HEK293 (cell line): ENCODE results near the gene GJA3.
A peak's percentile ranks its signal among the peaks of the same experiment; 100 is the strongest.

ENCODE experiments used
- BCL11B ChIP-seq: fragments of 450-650 bp; formaldehyde crosslinking; IDR thresholded peaks from 2 replicates; pipeline ENCODE4 v1.5.1; 2016; ENCODE audit warnings: low read depth, missing biosample characterization, missing genetic modification characterization
- KLF10 ChIP-seq: fragments of 450-650 bp; IDR thresholded peaks from 2 replicates; pipeline ENCODE4 v1.5.1; 2018; ENCODE audit warnings: missing biosample characterization, mild to moderate bottlenecking, missing genetic modification characterization
- KLF8 ChIP-seq: fragments of 450-650 bp; formaldehyde crosslinking; IDR thresholded peaks from 2 replicates; pipeline ENCODE4 v1.5.1; 2016; ENCODE audit warnings: missing biosample characterization, missing genetic modification characterization
- KLF9 ChIP-seq: fragments of 450-650 bp; formaldehyde crosslinking; IDR thresholded peaks from 2 replicates; pipeline ENCODE4 v1.5.1; 2016; ENCODE audit warnings: missing biosample characterization, missing genetic modification characterization, low read depth
- OVOL3 ChIP-seq: fragments of 450-650 bp; formaldehyde crosslinking; IDR thresholded peaks from 2 replicates; pipeline ENCODE4 v1.5.1; 2016; ENCODE audit warnings: missing biosample characterization, missing genetic modification characterization
- SP3 ChIP-seq: fragments of 450-650 bp; formaldehyde crosslinking; IDR thresholded peaks from 2 replicates; pipeline ENCODE4 v1.5.1; 2016; ENCODE audit warnings: missing biosample characterization, missing genetic modification characterization
- ZBTB1 ChIP-seq: fragments of 450-650 bp; formaldehyde crosslinking; IDR thresholded peaks from 2 replicates; pipeline ENCODE4 v1.5.1; 2016; ENCODE audit warnings: missing biosample characterization, missing genetic modification characterization
- ZNF24 ChIP-seq: fragments of 450-650 bp; formaldehyde crosslinking; IDR thresholded peaks from 2 replicates; pipeline ENCODE4 v1.5.1; 2016; ENCODE audit warnings: missing biosample characterization, missing genetic modification characterization
- ZNF335 ChIP-seq: fragments of 450-650 bp; formaldehyde crosslinking; conservative IDR thresholded peaks from 2 replicates; pipeline ENCODE4 v1.5.1; 2016; ENCODE audit warnings: missing biosample characterization, missing genetic modification characterization
- ZNF341 ChIP-seq: fragments of 450-650 bp; formaldehyde crosslinking; IDR thresholded peaks from 2 replicates; pipeline ENCODE4; 2016; ENCODE audit warnings: low read depth, missing biosample characterization, missing genetic modification characterization
- ZNF37A ChIP-seq: fragments of 450-650 bp; IDR thresholded peaks from 2 replicates; pipeline ENCODE4 v1.5.1; 2018; ENCODE audit warnings: missing biosample characterization, missing genetic modification characterization
- ZNF391 ChIP-seq: fragments of 450-650 bp; formaldehyde crosslinking; IDR thresholded peaks from 2 replicates; pipeline ENCODE4 v1.5.1; 2016; ENCODE audit warnings: low read depth, missing biosample characterization, missing genetic modification characterization, borderline replicate concordance
- ZNF394 ChIP-seq: fragments of 450-650 bp; formaldehyde crosslinking; IDR thresholded peaks from 2 replicates; pipeline ENCODE4 v1.5.1; 2016; ENCODE audit warnings: missing biosample characterization, missing genetic modification characterization, mild to moderate bottlenecking, moderate library complexity, borderline replicate concordance
- ZNF433 ChIP-seq: fragments of 450-650 bp; formaldehyde crosslinking; IDR thresholded peaks from 2 replicates; pipeline ENCODE4 v1.5.1; 2016; ENCODE audit warnings: missing biosample characterization, missing genetic modification characterization, low read depth
- ZNF501 ChIP-seq: fragments of 450-650 bp; formaldehyde crosslinking; IDR thresholded peaks from 2 replicates; pipeline ENCODE4 v1.5.1; 2016; ENCODE audit warnings: missing biosample characterization, missing genetic modification characterization
- ZXDB ChIP-seq: fragments of 450-650 bp; formaldehyde crosslinking; IDR thresholded peaks from 2 replicates; pipeline ENCODE4 v1.5.1; 2016; ENCODE audit warnings: missing biosample characterization, missing genetic modification characterization
- TF ChIP-seq, protein P1 (sequence below): fragments of 450-650 bp; formaldehyde crosslinking; IDR thresholded peaks from 2 replicates; pipeline ENCODE4 v1.5.1; 2016; ENCODE audit warnings: missing biosample characterization, missing genetic modification characterization
- TF ChIP-seq, protein P2 (sequence below): fragments of 450-650 bp; formaldehyde crosslinking; IDR thresholded peaks from 2 replicates; pipeline ENCODE4 v1.5.0; 2017; ENCODE audit warnings: missing biosample characterization, missing genetic modification characterization, borderline replicate concordance
- TF ChIP-seq, protein P3 (sequence below): fragments of 450-650 bp; formaldehyde crosslinking; IDR thresholded peaks from 2 replicates; pipeline ENCODE4 v1.5.1; 2017; ENCODE audit warnings: missing biosample characterization, missing genetic modification characterization
- TF ChIP-seq, protein P4 (sequence below): fragments of 450-650 bp; formaldehyde crosslinking; IDR thresholded peaks from 2 replicates; pipeline ENCODE4 v1.5.1; 2017; ENCODE audit warnings: missing biosample characterization, missing genetic modification characterization

GJA3 gene

DNA sequence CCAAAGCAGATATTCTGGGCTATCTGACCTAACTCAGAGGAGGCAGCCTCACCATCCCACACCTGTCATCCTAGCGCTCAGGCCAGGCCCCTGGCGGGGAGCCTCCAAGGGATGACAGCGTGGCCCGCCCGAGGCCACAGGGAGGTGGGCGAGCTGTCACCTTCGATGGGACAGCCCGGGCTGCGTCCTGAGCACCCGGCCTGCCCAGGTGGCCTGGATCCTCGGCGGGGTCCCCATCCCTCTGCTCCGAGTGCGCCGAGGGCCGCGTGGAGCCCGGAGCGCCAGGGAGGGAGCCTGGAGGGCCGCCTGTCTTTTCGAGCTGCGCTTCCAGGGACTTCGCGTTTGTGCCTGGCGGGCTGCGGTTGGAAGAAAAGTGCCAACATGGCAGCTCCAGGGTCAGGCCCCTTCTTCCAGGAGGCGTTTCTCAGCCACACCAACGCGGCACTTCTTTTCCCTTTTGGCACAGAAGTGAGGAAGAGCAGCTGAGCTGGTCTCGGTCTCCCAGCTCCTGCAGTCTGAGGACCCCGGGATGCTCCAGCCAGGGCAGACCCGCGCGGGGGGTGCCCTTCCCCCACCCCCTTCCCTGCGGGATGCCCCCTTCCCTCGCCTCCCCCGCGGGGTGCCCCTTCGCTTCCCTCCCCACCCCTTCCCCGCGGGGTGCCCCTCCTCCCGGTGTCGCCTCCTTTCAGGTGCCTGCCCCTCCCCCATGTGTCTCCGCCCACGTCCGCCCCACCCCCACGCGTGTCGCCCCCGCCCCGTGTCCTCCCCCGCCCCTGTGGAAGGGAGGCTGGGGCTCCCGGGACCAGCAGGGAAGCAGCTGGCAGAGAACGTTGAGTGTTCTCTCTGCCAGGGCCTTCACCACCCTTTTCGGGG, 42.3 kb downstream of the GJA3 start (continued):
- TF ChIP-seq, protein P1, sequence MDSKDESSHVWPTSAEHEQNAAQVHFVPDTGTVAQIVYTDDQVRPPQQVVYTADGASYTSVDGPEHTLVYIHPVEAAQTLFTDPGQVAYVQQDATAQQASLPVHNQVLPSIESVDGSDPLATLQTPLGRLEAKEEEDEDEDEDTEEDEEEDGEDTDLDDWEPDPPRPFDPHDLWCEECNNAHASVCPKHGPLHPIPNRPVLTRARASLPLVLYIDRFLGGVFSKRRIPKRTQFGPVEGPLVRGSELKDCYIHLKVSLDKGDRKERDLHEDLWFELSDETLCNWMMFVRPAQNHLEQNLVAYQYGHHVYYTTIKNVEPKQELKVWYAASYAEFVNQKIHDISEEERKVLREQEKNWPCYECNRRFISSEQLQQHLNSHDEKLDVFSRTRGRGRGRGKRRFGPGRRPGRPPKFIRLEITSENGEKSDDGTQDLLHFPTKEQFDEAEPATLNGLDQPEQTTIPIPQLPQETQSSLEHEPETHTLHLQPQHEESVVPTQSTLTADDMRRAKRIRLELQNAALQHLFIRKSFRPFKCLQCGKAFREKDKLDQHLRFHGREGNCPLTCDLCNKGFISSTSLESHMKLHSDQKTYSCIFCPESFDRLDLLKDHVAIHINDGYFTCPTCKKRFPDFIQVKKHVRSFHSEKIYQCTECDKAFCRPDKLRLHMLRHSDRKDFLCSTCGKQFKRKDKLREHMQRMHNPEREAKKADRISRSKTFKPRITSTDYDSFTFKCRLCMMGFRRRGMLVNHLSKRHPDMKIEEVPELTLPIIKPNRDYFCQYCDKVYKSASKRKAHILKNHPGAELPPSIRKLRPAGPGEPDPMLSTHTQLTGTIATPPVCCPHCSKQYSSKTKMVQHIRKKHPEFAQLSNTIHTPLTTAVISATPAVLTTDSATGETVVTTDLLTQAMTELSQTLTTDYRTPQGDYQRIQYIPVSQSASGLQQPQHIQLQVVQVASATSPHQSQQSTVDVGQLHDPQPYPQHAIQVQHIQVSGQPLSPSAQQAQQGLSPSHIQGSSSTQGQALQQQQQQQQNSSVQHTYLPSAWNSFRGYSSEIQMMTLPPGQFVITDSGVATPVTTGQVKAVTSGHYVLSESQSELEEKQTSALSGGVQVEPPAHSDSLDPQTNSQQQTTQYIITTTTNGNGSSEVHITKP: 0 out of 2 replicates have a peak, but pooled peaks have one; percentile 37
- TF ChIP-seq, protein P2, sequence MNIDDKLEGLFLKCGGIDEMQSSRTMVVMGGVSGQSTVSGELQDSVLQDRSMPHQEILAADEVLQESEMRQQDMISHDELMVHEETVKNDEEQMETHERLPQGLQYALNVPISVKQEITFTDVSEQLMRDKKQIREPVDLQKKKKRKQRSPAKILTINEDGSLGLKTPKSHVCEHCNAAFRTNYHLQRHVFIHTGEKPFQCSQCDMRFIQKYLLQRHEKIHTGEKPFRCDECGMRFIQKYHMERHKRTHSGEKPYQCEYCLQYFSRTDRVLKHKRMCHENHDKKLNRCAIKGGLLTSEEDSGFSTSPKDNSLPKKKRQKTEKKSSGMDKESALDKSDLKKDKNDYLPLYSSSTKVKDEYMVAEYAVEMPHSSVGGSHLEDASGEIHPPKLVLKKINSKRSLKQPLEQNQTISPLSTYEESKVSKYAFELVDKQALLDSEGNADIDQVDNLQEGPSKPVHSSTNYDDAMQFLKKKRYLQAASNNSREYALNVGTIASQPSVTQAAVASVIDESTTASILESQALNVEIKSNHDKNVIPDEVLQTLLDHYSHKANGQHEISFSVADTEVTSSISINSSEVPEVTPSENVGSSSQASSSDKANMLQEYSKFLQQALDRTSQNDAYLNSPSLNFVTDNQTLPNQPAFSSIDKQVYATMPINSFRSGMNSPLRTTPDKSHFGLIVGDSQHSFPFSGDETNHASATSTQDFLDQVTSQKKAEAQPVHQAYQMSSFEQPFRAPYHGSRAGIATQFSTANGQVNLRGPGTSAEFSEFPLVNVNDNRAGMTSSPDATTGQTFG (tag by site-specific recombination): no peak
- TF ChIP-seq ZNF433 (tag by site-specific recombination) (no peak), ZNF394 (tag by site-specific recombination) (peak; percentile 40; the same call in 1 of the 2 replicates), OVOL3 (tag by site-specific recombination) (no peak), ZNF37A (no peak), ZNF341 (peak; percentile 96), KLF8 (peak; percentile 15; the same call in 1 of the 2 replicates), ZNF24 (tag by site-specific recombination) (no peak), ZXDB (tag by site-specific recombination) (peak; percentile 38), KLF10 (tag by site-specific recombination) (0 out of 2 replicates have a peak, but pooled peaks have one; percentile 36), KLF9 (0 out of 2 replicates have a peak, but pooled peaks have one; percentile 25), SP3 (tag by site-specific recombination) (peak; percentile 71), ZBTB1 (no peak), ZNF501 (tag by site-specific recombination) (0 out of 2 replicates have a peak, but pooled peaks have one; percentile 64), BCL11B (tag by site-specific recombination) (peak; percentile 54; the same call in 1 of the 2 replicates), ZNF335 (peak; percentile 93), ZNF391 (no peak)
- TF ChIP-seq, protein P3, sequence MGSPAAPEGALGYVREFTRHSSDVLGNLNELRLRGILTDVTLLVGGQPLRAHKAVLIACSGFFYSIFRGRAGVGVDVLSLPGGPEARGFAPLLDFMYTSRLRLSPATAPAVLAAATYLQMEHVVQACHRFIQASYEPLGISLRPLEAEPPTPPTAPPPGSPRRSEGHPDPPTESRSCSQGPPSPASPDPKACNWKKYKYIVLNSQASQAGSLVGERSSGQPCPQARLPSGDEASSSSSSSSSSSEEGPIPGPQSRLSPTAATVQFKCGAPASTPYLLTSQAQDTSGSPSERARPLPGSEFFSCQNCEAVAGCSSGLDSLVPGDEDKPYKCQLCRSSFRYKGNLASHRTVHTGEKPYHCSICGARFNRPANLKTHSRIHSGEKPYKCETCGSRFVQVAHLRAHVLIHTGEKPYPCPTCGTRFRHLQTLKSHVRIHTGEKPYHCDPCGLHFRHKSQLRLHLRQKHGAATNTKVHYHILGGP: no peak
- TF ChIP-seq, protein P4, sequence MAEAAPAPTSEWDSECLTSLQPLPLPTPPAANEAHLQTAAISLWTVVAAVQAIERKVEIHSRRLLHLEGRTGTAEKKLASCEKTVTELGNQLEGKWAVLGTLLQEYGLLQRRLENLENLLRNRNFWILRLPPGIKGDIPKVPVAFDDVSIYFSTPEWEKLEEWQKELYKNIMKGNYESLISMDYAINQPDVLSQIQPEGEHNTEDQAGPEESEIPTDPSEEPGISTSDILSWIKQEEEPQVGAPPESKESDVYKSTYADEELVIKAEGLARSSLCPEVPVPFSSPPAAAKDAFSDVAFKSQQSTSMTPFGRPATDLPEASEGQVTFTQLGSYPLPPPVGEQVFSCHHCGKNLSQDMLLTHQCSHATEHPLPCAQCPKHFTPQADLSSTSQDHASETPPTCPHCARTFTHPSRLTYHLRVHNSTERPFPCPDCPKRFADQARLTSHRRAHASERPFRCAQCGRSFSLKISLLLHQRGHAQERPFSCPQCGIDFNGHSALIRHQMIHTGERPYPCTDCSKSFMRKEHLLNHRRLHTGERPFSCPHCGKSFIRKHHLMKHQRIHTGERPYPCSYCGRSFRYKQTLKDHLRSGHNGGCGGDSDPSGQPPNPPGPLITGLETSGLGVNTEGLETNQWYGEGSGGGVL (tag by site-specific recombination): peak; percentile 86
